HepG2 (cell line): ENCODE data around the gene NPW. TPM values are rescaled to one million over a fixed set of nuclear protein-coding genes. Genes with fewer than 3 reads are reported as not detected.

Experiments
- ATAC-seq: fragments of 200-7000 bp; cut with Tn5 transposase; 3 replicates; pipeline ENCODE4 v1.9.1; 2020; ENCODE audit warnings: mild to moderate bottlenecking, moderate library complexity
- BruUV-seq: library from RNA; stranded (reverse); fragments of 400-500 nt; replicated peaks from 2 replicates; lab custom pipeline; 2021; lab: Mats Ljungman, UMichigan
- CTCF ChIA-PET: fragments of 300-600 bp; formaldehyde crosslinking; extraction: SDS; loops from one replicate; lab custom pipeline; 2021; ENCODE audit warnings: low total read pairs, inconsistent platforms, low intra/inter-chr PET ratio; lab: Yijun Ruan, JAX
- POLR2A ChIA-PET: fragments of 350-600 bp; sonication (Branson Sonifier 250); formaldehyde crosslinking; loops from one replicate; lab custom pipeline; 2020; ENCODE audit warnings: antibody characterized with exemption, inconsistent platforms; lab: Yijun Ruan, JAX
- DNase-seq: peaks from one replicate; pipeline ENCODE4 v3.0.0-alpha.2; 2015; ENCODE audit warnings: low spot score
- FAIRE-seq: peaks from 3 replicates; lab custom pipeline; 2011; peaks lifted over from hg19 to GRCh38; lab: Jason Lieb, UNC
- H2AFZ ChIP-seq: one replicate; pipeline ENCODE4 v1.6.1; 2011; ENCODE audit warnings: low read length, inconsistent platforms
- H3K27ac ChIP-seq: fragments of 300-600 bp; 3 replicates; pipeline ENCODE4 v1.8.0; 2011; ENCODE audit warnings: mixed run types, mild to moderate bottlenecking, mixed read lengths, low read length, inconsistent platforms; ENCODE audit not compliant: insufficient read depth; ENCODE audit errors: extremely low read length
- H3K27me3 ChIP-seq, 2 experiments: fragments of 200-600 bp in 1 of 2; 2 replicates in 1 of 2; 3 replicates in 1 of 2; pipeline versions ENCODE4 v1.6.0 to v1.8.0; 2011; ENCODE audit warnings: low read length in 2 of 2, mild to moderate bottlenecking in 2 of 2, moderate library complexity in 2 of 2, inconsistent platforms in 1 of 2; ENCODE audit not compliant: insufficient read depth in 2 of 2, control insufficient read depth in 1 of 2
- H3K36me3 ChIP-seq, 2 experiments: fragments of 200-600 bp in 1 of 2; replicated peaks in 1 of 2; 2 replicates in 1 of 2; 3 replicates in 1 of 2; pipeline versions ENCODE4 v1.5.1 to v1.8.0; 2011; ENCODE audit warnings: low read length in 2 of 2, inconsistent platforms in 1 of 2; ENCODE audit not compliant: insufficient read depth in 2 of 2, control insufficient read depth in 1 of 2
- H3K4me1 ChIP-seq: 2 replicates; pipeline ENCODE4 v1.5.1; 2012; ENCODE audit warnings: low read length, inconsistent platforms; ENCODE audit not compliant: insufficient read depth
- H3K4me2 ChIP-seq: 2 replicates; pipeline ENCODE4 v1.6.0; 2011; ENCODE audit warnings: low read depth, low read length, inconsistent platforms
- H3K4me3 ChIP-seq, 3 experiments: fragments of 200-600 bp in 1 of 3; sonication (generic), shearing (Covaris generic) in 1 of 3; replicated peaks in 1 of 3; 2 replicates each; pipeline ENCODE4 v1.5.1; 2011 to 2016; ENCODE audit warnings: low read length in 3 of 3, inconsistent platforms in 2 of 3, low read depth in 2 of 3, mild to moderate bottlenecking in 2 of 3, control low read depth in 1 of 3, mixed read lengths in 1 of 3; ENCODE audit not compliant: insufficient read depth in 1 of 3
- H3K79me2 ChIP-seq: one replicate; pipeline ENCODE4 v1.6.1; 2011; ENCODE audit warnings: low read length, inconsistent platforms; ENCODE audit not compliant: insufficient read depth
- H3K9ac ChIP-seq: 2 replicates; pipeline ENCODE4 v1.6.0; 2011; ENCODE audit warnings: mild to moderate bottlenecking, low read depth, low read length, inconsistent platforms; ENCODE audit not compliant: insufficient read depth
- H3K9me3 ChIP-seq: 2 replicates; pipeline ENCODE4 v1.5.1; 2012; ENCODE audit warnings: mild to moderate bottlenecking, low read length
- H4K20me1 ChIP-seq: 2 replicates; pipeline ENCODE4 v1.6.0; 2011; ENCODE audit warnings: inconsistent platforms, mild to moderate bottlenecking, low read length, moderate library complexity; ENCODE audit not compliant: insufficient read depth
- AGO2 ChIP-seq: fragments of 200-400 bp; formaldehyde crosslinking; optimal IDR thresholded peaks from 2 replicates; pipeline ENCODE3; 2017; ENCODE audit warnings: mild to moderate bottlenecking, low read depth, low read length, moderate library complexity
- ARID2 ChIP-seq: sonication (generic); formaldehyde crosslinking; IDR thresholded peaks from 2 replicates; pipeline ENCODE4 v1.8.1; 2022; ENCODE audit warnings: mild to moderate bottlenecking, missing genetic modification reagents, borderline replicate concordance
- ATF7 ChIP-seq, 2 experiments: fragments of 450-650 bp in 1 of 2; sonication (generic) in 1 of 2; formaldehyde crosslinking in 1 of 2; IDR thresholded peaks; 2 replicates each; pipeline versions ENCODE4 v1.4.0 to v1.6.1; 2016 to 2020; ENCODE audit warnings: antibody characterized with exemption in 1 of 2, mild to moderate bottlenecking in 1 of 2, missing genetic modification reagents in 1 of 2
- ESRRA ChIP-seq: sonication (generic); formaldehyde crosslinking; IDR thresholded peaks from 2 replicates; pipeline ENCODE4 v1.5.1; 2020; ENCODE audit warnings: mild to moderate bottlenecking, low read depth, missing genetic modification reagents
- MTA3 ChIP-seq: sonication (generic); formaldehyde crosslinking; IDR thresholded peaks from 2 replicates; pipeline ENCODE4 v1.4.0; 2020; ENCODE audit warnings: missing genetic modification reagents
- NFKB2 ChIP-seq: sonication (generic); formaldehyde crosslinking; IDR thresholded peaks from 2 replicates; pipeline ENCODE4 v1.4.0; 2020; ENCODE audit warnings: missing genetic modification reagents, borderline replicate concordance
- POLR2A ChIP-seq, 2 experiments: IDR thresholded peaks; 2 replicates each; pipeline ENCODE4 v1.6.1; 2011; ENCODE audit warnings: low read depth in 2 of 2, low read length in 2 of 2, mild to moderate bottlenecking in 1 of 2, moderate library complexity in 1 of 2; ENCODE audit not compliant: insufficient read depth in 1 of 2
- SAP130 ChIP-seq: IDR thresholded peaks from 2 replicates; pipeline ENCODE4 v1.6.1; 2016; ENCODE audit warnings: low read depth
- TAF1 ChIP-seq: sonication (generic); formaldehyde crosslinking; IDR thresholded peaks from 2 replicates; pipeline ENCODE4 v1.4.0; 2020; ENCODE audit warnings: missing genetic modification reagents
- TBX2 ChIP-seq: sonication (generic); formaldehyde crosslinking; IDR thresholded peaks from 2 replicates; pipeline ENCODE4 v1.5.0; 2020; ENCODE audit warnings: missing genetic modification reagents, mild to moderate bottlenecking, borderline replicate concordance
- UBTF ChIP-seq: sonication (generic); formaldehyde crosslinking; IDR thresholded peaks from 2 replicates; pipeline ENCODE4 v1.4.0; 2020; ENCODE audit warnings: mild to moderate bottlenecking, missing genetic modification reagents
- ZBTB14 ChIP-seq: sonication (generic); formaldehyde crosslinking; IDR thresholded peaks from 2 replicates; pipeline ENCODE4 v1.4.0; 2020; ENCODE audit warnings: missing genetic modification reagents
- ZBTB38 ChIP-seq: sonication (generic); formaldehyde crosslinking; IDR thresholded peaks from 2 replicates; pipeline ENCODE4 v1.5.1; 2020; ENCODE audit warnings: mild to moderate bottlenecking, missing genetic modification reagents
- ZNF263 ChIP-seq: sonication (generic); formaldehyde crosslinking; IDR thresholded peaks from 2 replicates; pipeline ENCODE4 v1.4.0; 2020; ENCODE audit warnings: missing genetic modification reagents
- ZNF687 ChIP-seq: sonication (generic); formaldehyde crosslinking; IDR thresholded peaks from 2 replicates; pipeline ENCODE4 v1.5.1; 2020; ENCODE audit warnings: mild to moderate bottlenecking, missing genetic modification reagents, moderate library complexity
- WGBS: methylation state at CpG from one replicate; pipeline ENCODE4 v1.1.6; 2017; ENCODE audit warnings: low lambda C conversion rate; 5-methylcytosine and 5-hydroxymethylcytosine counted together
- in situ Hi-C: cut with HindIII; loops from 2 replicates; pipeline ENCODE4 v1.10.0; 2017; ENCODE audit warnings: low pct_unique_long_range_greater_than_20kb; ENCODE audit not compliant: extremely low pct_ligation_motif_present
- intact Hi-C: fragments of 100-400 bp; cut with micrococcal nuclease; formaldehyde crosslinking; loops from one replicate; pipeline ENCODE4 v1.10.0; 2022; ENCODE audit not compliant: unreplicated experiment
- polyA plus RNA-seq, 8 experiments: library from polyadenylated mRNA; depleted of rRNA in 3 of 8; stranded (reverse) in 7 of 8; unstranded in 1 of 8; fragments of >200 nt; fragmentation: Illumina TruSeq in 4 of 8; extraction: Trizol in 4 of 8; gene quantifications; 2 replicates each; pipeline versions ENCODE4 v1.2.1 to v1.2.3, GENCODE V29; 2011 to 2016; ENCODE audit warnings: low read depth in 4 of 8, missing spikeins in 1 of 8, mixed read lengths in 1 of 8; ENCODE audit not compliant: insufficient read depth in 1 of 8
- total RNA-seq, 5 experiments: library from RNA; depleted of rRNA; stranded (reverse); fragments of >200 nt; fragmentation: Illumina TruSeq; extraction: Trizol; gene quantifications; 2 replicates each; pipeline ENCODE4 v1.2.3, GENCODE V29; 2016; ENCODE audit warnings: low read depth in 1 of 5

The NPW gene
- total and polyA plus RNA-seq, 2 of the 13 experiments (the other 11 are each of a cell fraction or from before 2014, with no cell fraction given) = 0.24 to 0.97 TPM

GRCh38 chr16:1989209-1990100, 30.1 kb upstream of the NPW start, which contains the start of gene SYNGR3:
Gene SYNGR3, plus strand, starts transcription at chr16:1989970. Its CDS starts 133 bp downstream, at chr16:1990103.
- Histone ChIP-seq H3K36me3 (peaks cover 12 to 15% of the 10 kb centered on the region in 2 experiments; a peak in 4 of 5 replicates), H3K27ac (no peak within 1 kb of the TSS), H3K9me3 (no peaks in the 10 kb centered on the region), H3K27me3 (peaks cover 0 to 8% of the 10 kb centered on the region in 2 experiments; a peak in 2 of 5 replicates), H3K4me1 (peaks cover 70% of the 10 kb centered on the region), H3K4me3 (peak within 1 kb of the TSS; percentile 60 to 82 (median 77)), H3K79me2 (peaks cover 13% of the 10 kb centered on the region), H3K9ac (peak within 1 kb of the TSS; percentile 60), H3K4me2 (peak within 1 kb of the TSS; percentile 95), H2AFZ (no peak within 1 kb of the TSS), H4K20me1 (no peaks in the 10 kb centered on the region)
- intact Hi-C loops = no loop called here
- DNase-seq (no peak), ATAC-seq (peak; percentile 4), FAIRE-seq (no peak)
- CTCF ChIA-PET = interaction anchor here (0.6 kb wide), 1 partner anchor 14 kb away, joined by 3 read pairs; no protein-coding TSS in a partner anchor
- POLR2A ChIA-PET = interaction anchor here (0.8 to 2.0 kb wide), 5 partner anchors 14 to 166 kb away, joined by 3 to 13 read pairs (median 5); partner anchors contain the start of genes RPS2 and TRAF7
- in situ Hi-C loops = no loop called here
- WGBS = no CpG with 5 or more reads among the region's 67 CpGs
- BruUV-seq = no TSS peak
- peak; percentile 40 for TF ChIP-seq AGO2
- TF ChIP-seq ARID2 = no peak
- TF ChIP-seq SAP130 (CRISPR knock-in tag) = 0 out of 2 replicates have a peak, but pooled peaks have one; percentile 14
- peak; percentile 91 for TF ChIP-seq ZNF263 (CRISPR knock-in tag)
- no peak for TF ChIP-seq TBX2 (CRISPR knock-in tag)
- TF ChIP-seq ZBTB38 (CRISPR knock-in tag) = no peak
- TF ChIP-seq TAF1 = 0 out of 2 replicates have a peak, but pooled peaks have one; percentile 24
- no peak for TF ChIP-seq MTA3 (CRISPR knock-in tag)
- no peak for TF ChIP-seq ATF7 (IDR thresholded peaks at IDR 0.05)
- no peak for TF ChIP-seq ATF7 (CRISPR knock-in tag; IDR thresholded peaks at IDR 0.05)
- TF ChIP-seq UBTF (CRISPR knock-in tag) = peak; percentile 39; the same call in 1 of the 2 replicates
- TF ChIP-seq ESRRA (CRISPR knock-in tag) = no peak
- TF ChIP-seq NFKB2 (CRISPR knock-in tag) = 0 out of 2 replicates have a peak, but pooled peaks have one; percentile 20
- TF ChIP-seq ZNF687 (CRISPR knock-in tag) = peak; percentile 22; the same call in 1 of the 2 replicates
- TF ChIP-seq ZBTB14 = peak; percentile 74
- TF ChIP-seq POLR2A (IDR thresholded peaks at IDR 0.05; ENCODE audit: insufficient read depth in 1 of 2, low read depth in 2 of 2, low read length in 2 of 2) = 0 out of 4 replicates have a peak, but pooled peaks of 1 of the 2 experiments have one; percentile 13
